ENCODE results near the gene TEX261.
"Not testable (repeated sequence)": the region's sequence is repeated elsewhere in the genome, so short reads cannot be mapped to it uniquely, and the experiment has no call there.

TEX261 gene

GRCh38 chr2:70994699-70995425 is at the start of gene TEX261:
Gene TEX261 (minus strand): TSS chr2:70994873. CDS start chr2:70994757, 116 bp downstream.
- peak; percentile 88 for DNase-seq

DNA sequence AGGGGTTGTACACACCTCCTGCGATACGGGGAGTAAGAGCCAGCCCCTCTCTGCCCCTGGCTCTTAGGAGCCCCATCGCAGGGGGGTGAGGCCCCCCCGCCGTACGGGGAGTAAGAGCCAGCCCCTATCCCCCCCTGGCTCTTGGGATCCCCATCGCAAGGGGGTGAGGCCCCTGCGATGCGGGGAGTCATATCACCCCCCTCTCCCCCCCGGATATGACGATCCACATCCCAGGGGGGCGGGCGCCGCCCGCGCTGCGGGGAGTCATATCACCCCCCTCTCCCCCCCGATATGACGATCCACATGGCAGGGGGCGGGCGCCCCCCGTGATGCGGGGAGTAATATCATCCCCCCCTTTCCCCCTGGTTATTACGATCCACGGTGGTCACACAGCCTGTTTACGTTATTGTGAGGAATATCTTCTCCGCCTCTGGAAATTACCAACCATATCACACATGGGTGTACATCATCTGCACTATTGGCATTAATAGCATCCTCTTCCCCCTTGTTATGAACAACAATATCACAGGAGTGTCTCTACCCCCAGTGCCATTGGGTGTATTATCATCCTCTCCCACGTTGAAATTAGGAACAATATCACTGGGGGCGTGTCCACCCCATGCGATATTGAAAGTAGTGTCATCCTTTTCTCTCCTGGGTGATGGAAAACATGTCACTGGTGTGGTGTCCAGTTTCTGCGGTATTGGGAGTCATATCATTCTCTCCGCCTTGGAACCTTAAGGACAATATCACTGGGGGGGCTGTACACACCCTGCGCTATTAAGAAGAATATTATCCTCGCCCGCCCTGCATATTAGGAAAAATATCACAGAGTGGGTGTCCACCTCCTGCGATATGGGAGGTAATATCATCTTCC is 49.1 kb upstream of the TEX261 start:
- DNase-seq = no peak

GRCh38 chr2:71042287-71042686 is 47.6 kb upstream of the TEX261 start:
- DNase-seq = no peak

DNA sequence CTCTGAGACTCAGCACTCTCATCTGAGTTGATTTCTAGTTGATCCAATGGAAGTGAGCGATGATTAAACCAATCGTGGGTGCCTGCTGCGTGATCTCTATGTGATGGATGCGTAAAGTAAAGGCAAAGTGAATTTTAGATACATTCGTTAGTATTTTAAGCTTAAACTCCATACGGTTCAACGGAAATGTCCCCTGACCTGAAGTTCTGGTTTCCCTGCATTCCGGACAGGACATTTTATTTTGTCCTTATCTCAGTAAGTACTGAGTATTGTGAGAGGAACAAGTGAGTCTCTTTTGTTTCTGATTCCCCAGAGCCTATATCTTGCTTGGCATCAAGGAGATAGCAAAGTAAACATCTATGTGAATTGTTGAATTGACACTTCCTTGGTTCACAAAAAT is 41.6 kb upstream of the TEX261 start:
- DNase-seq = not testable (repeated sequence)

DNA sequence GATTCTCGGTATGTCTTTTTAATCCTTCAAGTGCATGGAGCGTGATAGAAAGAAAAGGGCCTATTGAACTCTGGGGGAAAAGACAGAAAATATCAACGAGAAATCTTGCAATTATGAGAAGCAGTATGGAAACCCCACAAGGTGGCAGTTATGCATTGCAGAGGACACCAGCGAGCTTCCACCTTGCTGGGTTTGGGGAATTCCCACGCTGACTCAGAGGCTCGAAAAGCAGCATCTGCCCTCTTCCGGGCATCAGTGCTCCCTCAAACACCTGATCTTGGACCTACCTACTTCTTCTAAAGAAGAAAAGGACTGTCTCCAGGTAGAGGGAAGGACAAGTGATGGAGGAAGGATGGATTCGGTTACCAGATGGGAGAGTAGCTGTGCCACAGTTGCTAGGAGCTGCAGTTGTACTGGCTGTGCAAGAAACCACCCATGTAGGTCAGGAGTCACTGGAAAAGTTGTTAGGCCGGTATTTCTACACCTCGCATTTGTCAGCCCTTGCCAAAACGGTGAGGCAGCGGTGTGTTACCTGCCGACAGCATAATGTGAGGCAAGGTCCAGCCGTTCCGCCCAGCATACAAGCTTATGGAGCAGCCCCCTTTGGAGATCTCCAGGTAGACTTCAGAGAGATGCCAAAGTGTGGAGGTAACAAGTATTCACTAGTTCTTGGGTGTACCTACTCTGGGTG is 29.0 kb upstream of the TEX261 start:
- DNase-seq = not testable (repeated sequence)

DNA sequence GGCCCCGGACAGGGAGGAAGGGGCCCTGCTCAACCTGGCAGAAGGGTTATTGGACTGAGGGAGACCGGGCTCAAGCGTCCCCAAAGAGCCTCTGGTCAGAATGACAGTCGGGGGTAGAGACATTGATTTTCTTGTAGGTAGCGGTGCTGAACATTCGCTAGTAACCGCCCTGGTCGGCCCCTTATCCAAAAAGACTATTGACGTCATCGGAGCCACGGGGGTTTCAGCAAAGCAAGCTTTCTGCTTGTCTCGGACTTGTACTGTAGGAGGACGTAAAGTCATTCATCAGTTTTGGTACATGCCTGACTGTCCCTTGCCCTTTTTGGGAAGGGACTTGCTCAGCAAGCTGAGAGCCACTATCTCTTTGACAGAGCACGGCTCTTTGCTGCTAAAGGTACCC is 26.7 kb upstream of the TEX261 start:
- not testable (repeated sequence) for DNase-seq

- DNase-seq = not testable (repeated sequence)
Measured at GRCh38 chr2:71019989-71020388, 25.3 kb upstream of the TEX261 start.

- no peak for DNase-seq
Measured at GRCh38 chr2:71018625-71019024, 24.0 kb upstream of the TEX261 start.

DNA sequence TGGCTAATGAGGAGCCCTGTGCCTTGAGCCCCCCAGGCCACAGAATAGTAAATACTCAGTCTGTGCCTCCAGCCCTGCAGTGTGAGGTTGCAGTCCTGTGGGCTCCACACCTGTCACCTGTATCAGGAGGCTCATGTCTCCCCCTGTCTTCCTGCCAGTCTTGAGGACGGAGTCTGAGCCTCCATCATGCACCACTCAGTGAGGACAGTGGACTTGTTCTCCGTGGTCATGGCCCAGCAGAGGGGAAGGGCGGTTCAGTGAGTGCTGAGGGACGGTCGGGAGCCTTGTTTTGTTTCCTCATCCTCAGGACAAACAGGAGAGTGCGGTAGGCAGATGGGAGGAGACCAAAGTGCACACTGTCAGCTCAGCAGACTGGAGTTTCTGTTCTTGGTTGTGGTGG is 17.1 kb upstream of the TEX261 start:
- not testable (repeated sequence) for DNase-seq

GRCh38 chr2:71008342-71008741 is 13.7 kb upstream of the TEX261 start:
- no peak for DNase-seq

DNA sequence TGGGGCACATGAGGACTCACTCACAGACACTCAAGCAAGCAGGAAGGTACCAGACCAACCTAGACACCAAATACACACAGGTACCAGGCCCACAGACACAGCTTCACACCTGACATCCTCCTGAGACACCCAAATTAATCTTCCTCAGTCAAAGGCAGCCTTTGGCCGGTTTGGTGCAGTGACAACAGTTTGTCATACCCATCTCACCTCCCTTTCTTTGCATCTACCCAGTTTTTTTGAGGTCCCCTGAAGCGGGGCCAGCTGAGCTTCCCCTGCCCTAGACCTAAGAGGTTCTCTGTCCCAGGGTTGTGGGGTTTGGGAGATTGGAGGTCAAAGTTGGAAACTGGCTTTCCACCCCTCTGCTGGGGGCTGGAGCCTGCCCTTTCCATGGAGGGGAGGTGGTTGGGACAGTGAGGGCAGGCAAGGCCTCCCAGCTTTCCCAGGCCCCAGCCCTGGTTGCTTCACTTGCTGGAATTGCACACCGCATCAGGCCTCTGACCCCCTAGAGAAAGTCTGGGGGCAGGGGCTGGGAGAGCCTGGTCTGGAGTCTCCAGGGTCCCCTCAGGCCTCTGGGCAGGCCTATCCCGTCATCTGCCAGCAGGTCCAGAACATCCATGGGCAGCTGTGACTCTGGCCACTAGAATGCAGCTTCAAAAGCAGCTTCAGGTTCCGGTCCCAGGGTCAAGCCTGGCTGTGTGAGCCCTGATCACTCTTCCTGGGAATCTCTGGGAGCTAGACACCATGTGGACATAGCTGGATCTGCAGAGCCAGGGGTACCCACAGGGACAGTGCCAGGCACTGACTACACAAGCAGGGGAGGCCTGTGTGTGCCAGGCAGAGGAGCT is 12.5 kb upstream of the TEX261 start:
- no peak for DNase-seq

DNA sequence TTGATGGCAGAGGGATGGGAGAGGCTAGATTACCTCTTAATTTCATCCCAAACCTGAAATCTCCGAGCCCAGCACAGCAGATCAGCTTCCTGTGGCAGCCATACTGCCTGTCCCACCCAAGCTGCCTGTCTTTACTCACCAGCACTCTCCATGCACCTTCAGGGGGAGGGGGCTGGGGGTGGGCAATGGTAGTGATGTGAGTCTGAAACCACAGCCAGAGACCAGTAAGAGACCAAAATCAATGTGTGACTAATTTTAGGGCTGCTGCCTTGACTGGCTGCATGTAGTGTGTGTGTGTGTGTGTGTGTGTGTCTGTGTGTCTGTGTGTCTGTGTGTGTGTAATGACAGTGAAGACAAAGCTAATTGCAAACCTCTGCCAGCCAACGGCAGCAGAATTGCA is 11.7 kb upstream of the TEX261 start:
- no peak for DNase-seq

- no peak for DNase-seq
Measured at GRCh38 chr2:71005271-71006202, 10.9 kb upstream of the TEX261 start.

DNA sequence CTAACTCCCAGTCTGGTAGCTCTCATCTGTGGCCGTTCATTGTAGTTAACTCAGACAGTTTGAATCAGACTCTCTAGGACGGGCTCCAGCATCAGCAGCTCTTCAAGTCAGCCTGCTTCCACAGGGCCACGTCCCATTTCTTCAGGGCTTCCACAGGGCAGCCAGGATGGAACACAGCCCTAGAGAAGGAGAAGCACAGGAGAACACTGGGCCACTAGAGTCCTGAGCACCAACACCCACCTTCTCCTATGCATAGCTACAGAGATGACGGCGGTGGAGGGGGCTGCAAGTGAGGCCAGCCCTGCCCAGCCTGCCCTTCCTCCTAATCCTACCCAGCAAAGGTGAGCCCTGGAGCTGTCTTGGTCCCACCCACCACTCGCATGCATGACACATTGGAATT is 10.2 kb upstream of the TEX261 start:
- DNase-seq = no peak

GRCh38 chr2:71003966-71004755 is 9.5 kb upstream of the TEX261 start:
- no peak for DNase-seq

GRCh38 chr2:71003396-71003795 is 8.7 kb upstream of the TEX261 start:
- no peak for DNase-seq

DNA sequence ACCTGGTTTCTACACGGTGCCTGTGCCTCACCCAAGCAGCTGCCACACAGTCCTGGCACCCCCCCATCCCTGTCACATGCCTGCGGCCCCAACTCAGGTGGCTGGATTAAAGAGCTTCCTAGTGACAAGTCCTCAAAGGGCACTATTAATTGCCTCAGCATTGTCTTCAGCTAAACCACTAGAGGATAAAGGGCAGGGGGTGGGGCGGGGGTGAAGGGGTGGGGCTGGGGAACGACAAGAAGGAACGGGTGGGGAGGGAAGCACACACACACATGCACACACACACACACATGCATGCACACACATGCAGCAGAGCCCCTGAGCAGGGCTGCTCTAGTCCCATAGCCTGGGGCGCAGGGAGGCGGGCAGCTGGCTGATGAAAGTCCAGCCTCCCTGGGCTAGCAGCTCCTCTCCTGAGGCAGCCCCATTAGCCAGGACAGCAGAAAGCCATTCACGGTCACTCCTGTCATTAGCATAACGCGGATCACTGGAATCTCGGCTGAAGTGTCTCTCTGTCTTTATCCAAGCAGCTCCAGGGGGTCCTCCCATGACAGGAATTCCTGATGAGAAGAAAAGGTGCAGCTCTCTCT is 7.4 kb upstream of the TEX261 start:
- DNase-seq = peak; percentile 93

DNA sequence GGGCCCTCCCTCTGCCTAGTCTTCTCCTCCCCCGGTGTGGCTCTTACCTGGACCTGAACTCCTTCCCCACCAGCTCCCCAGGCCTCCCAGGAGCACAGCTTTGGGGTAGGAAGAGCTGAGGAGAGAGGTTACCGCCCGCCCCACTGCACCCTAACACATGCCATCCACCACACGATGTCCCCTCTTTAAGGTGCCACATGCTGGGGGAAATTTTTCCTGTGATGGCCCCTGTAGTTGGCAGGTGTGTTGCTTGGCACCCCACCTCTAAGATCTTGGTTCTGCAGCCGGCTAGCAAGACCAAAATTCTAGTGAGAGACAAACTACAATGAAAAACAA is 6.9 kb upstream of the TEX261 start:
- DNase-seq = no peak

GRCh38 chr2:71000780-71001591 is 6.3 kb upstream of the TEX261 start:
- peak; percentile 77 for DNase-seq

All from NCI-H146 (cell line).